B cell (primary cell): Measurements from ENCODE around the gene BCHE. TPM values are rescaled to one million over a fixed set of nuclear protein-coding genes. Genes with fewer than 3 reads are reported as not detected.

Experiments
- ATAC-seq: fragments of 200-7000 bp; cut with Tn5 transposase; one replicate; pipeline ENCODE4 v1.10.0; 2021; ENCODE audit warnings: low read depth, mild to moderate bottlenecking, moderate number of reproducible peaks, moderate library complexity
- CTCF ChIA-PET: fragments of 350-600 bp; sonication (Branson Sonifier 250); formaldehyde crosslinking; loops from one replicate; lab custom pipeline; 2021; ENCODE audit warnings: antibody characterized with exemption, inconsistent platforms; lab: Charles Lee
- POLR2A ChIA-PET: fragments of 350-600 bp; sonication (Branson Sonifier 250); formaldehyde crosslinking; loops from one replicate; lab custom pipeline; 2021; ENCODE audit warnings: antibody characterized with exemption; lab: Charles Lee
- DNase-seq: peaks from one replicate; pipeline ENCODE4 v3.0.0; 2013
- H2AFZ ChIP-seq: 2 replicates; pipeline ENCODE4 v1.6.1; 2012; ENCODE audit warnings: mild to moderate bottlenecking, low read depth, low read length; ENCODE audit not compliant: insufficient read depth, poor library complexity, severe bottlenecking
- H3K27ac ChIP-seq, 2 donors: 1 replicate in 1 of 2; 2 replicates in 1 of 2; pipeline ENCODE4 v1.5.1; 2012 to 2013; ENCODE audit warnings: low read length in 2 of 2, mild to moderate bottlenecking in 2 of 2, moderate library complexity in 1 of 2
- H3K27me3 ChIP-seq, 4 experiments: fragments of 200-600 bp in 1 of 4; sonication (generic) in 1 of 4; replicated peaks in 1 of 4; 1 replicate in 2 of 4; 2 replicates in 2 of 4; pipeline versions ENCODE4 v1.6.1 to v1.7.0; 2013 to 2016; ENCODE audit warnings: low read length in 3 of 4, mild to moderate bottlenecking in 2 of 4, mixed read lengths in 1 of 4, moderate library complexity in 1 of 4; ENCODE audit not compliant: insufficient read depth in 4 of 4, control insufficient read depth in 3 of 4; ENCODE audit errors: control extremely low read depth in 1 of 4
- H3K36me3 ChIP-seq, 2 experiments: replicated peaks in 1 of 2; 1 replicate in 1 of 2; 2 replicates in 1 of 2; pipeline versions ENCODE4 v1.6.1 to v1.7.1; 2013; ENCODE audit warnings: low read length in 1 of 2; ENCODE audit not compliant: insufficient read depth in 2 of 2, control insufficient read depth in 1 of 2; ENCODE audit errors: control extremely low read depth in 1 of 2, extremely low read depth in 1 of 2
- H3K4me1 ChIP-seq, 2 donors: fragments of 200-600 bp in 1 of 2; sonication (generic) in 1 of 2; 1 replicate in 1 of 2; 2 replicates in 1 of 2; pipeline versions ENCODE4 v1.5.1 to v1.6.1; 2013 to 2017; ENCODE audit warnings: low read length in 2 of 2; ENCODE audit not compliant: control insufficient read depth in 2 of 2, insufficient read depth in 2 of 2
- H3K4me2 ChIP-seq: replicated peaks from 2 replicates; pipeline ENCODE3; 2012; ENCODE audit warnings: mild to moderate bottlenecking, low read depth, low read length; ENCODE audit not compliant: poor library complexity, severe bottlenecking
- H3K4me3 ChIP-seq, 5 experiments: fragments of 200-600 bp in 1 of 5; sonication (generic) in 1 of 5; 1 replicate in 3 of 5; 2 replicates in 2 of 5; pipeline versions ENCODE4 v1.5.1 to v1.7.0; 2011 to 2016; ENCODE audit warnings: low read length in 4 of 5, mild to moderate bottlenecking in 4 of 5, low read depth in 2 of 5, control low read depth in 1 of 5, moderate library complexity in 1 of 5; ENCODE audit not compliant: insufficient read depth in 1 of 5; ENCODE audit errors: control extremely low read depth in 1 of 5, extremely low read depth in 1 of 5
- H3K79me2 ChIP-seq: fragments of 200-600 bp; sonication (generic); one replicate; pipeline ENCODE4 v1.6.0; 2016; ENCODE audit warnings: low read length; ENCODE audit not compliant: control insufficient read depth, insufficient read depth
- H3K9ac ChIP-seq: fragments of 200-600 bp; sonication (generic); 2 replicates; pipeline ENCODE4 v1.6.1; 2017; ENCODE audit warnings: mild to moderate bottlenecking, low read length, moderate library complexity
- H3K9me3 ChIP-seq, 3 donors: one replicate each; pipeline versions ENCODE4 v1.6.1 to v1.7.1; 2013; ENCODE audit warnings: low read length in 2 of 3; ENCODE audit not compliant: control insufficient read depth in 2 of 3, insufficient read depth in 1 of 3; ENCODE audit errors: control extremely low read depth in 1 of 3
- H4K20me1 ChIP-seq: 2 replicates; pipeline ENCODE4 v1.6.0; 2012; ENCODE audit warnings: mild to moderate bottlenecking, low read length; ENCODE audit not compliant: insufficient read depth, control insufficient read depth, poor library complexity, severe bottlenecking
- H3K27ac Mint-ChIP-seq: one replicate; pipeline ENCODE4 v1.8.0; 2021; ENCODE audit warnings: mixed read lengths
- H3K27me3 Mint-ChIP-seq: one replicate; pipeline ENCODE4 v1.8.0; 2021; ENCODE audit warnings: mixed read lengths
- H3K4me1 Mint-ChIP-seq: one replicate; pipeline ENCODE4 v1.8.0; 2021; ENCODE audit warnings: mixed read lengths
- H3K4me3 Mint-ChIP-seq: one replicate; pipeline ENCODE4 v1.8.0; 2021; ENCODE audit warnings: mixed read lengths
- H3K9me3 Mint-ChIP-seq: one replicate; pipeline ENCODE4 v1.8.0; 2022; ENCODE audit warnings: mixed read lengths; ENCODE audit not compliant: insufficient read depth
- EZH2 ChIP-seq: IDR thresholded peaks from 2 replicates; pipeline ENCODE4 v1.6.1; 2012; ENCODE audit warnings: borderline replicate concordance, low read depth, mild to moderate bottlenecking, moderate library complexity, low read length; ENCODE audit not compliant: insufficient read depth, poor library complexity, severe bottlenecking
- WGBS: methylation state at CpG from one replicate; pipeline ENCODE4 v1.1.5; 2013; ENCODE audit warnings: missing lambda C conversion rate; ENCODE audit not compliant: insufficient coverage; 5-methylcytosine and 5-hydroxymethylcytosine counted together
- intact Hi-C: fragments of 100-400 bp; cut with micrococcal nuclease; formaldehyde crosslinking; loops from one replicate; pipeline ENCODE4 v1.10.0; 2022
- polyA plus RNA-seq: library from polyadenylated mRNA; depleted of rRNA; stranded (reverse); fragments of >200 nt; gene quantifications from 2 replicates; pipeline ENCODE4 v1.2.3, GENCODE V29; 2012
- total RNA-seq, 2 donors: library from RNA; stranded (reverse); fragments of 120-200 nt in 1 of 2; gene quantifications; 1 replicate in 1 of 2; 2 replicates in 1 of 2; pipeline versions ENCODE4 v1.2.3 to v1.2.4, GENCODE V29; 2013 to 2022
- TF ChIP-seq, protein P1 (sequence below): fragments of 200-600 bp; IDR thresholded peaks from one replicate; pipeline ENCODE4 v1.8.0; 2022; ENCODE audit warnings: antibody characterized with exemption, mild to moderate bottlenecking

BCHE gene
- total and polyA plus RNA-seq, 2 donors (not counting 1 experiment from before 2014, with no cell fraction given) = not detected

GRCh38 chr3:165816209-165816608 is 21.0 kb downstream of the BCHE start:
- 57% methylated on average over 1 of the region's 1 CpG for WGBS
- Mint-ChIP-seq H3K27ac (no peak overlapping the region), H3K4me1 (no peaks in the 10 kb centered on the region), H3K9me3 (peaks cover 3% of the 10 kb centered on the region), H3K4me3 (no peak overlapping the region), H3K27me3 (no peaks in the 10 kb centered on the region)
- H3K9ac ChIP-seq = no peak overlapping the region
- H3K4me3 ChIP-seq = no peak overlapping the region
- H2AFZ ChIP-seq = no peak overlapping the region
- H3K27ac ChIP-seq = no peak overlapping the region
- DNase-seq (no peak), ATAC-seq (no peak)
- H3K36me3 ChIP-seq = no peaks in the 10 kb centered on the region
- ChIA-PET POLR2A (no interaction called here), CTCF (no interaction called here)
- intact Hi-C loops = no loop called here
- TF ChIP-seq EZH2 = no peak
- TF ChIP-seq, protein P1, sequence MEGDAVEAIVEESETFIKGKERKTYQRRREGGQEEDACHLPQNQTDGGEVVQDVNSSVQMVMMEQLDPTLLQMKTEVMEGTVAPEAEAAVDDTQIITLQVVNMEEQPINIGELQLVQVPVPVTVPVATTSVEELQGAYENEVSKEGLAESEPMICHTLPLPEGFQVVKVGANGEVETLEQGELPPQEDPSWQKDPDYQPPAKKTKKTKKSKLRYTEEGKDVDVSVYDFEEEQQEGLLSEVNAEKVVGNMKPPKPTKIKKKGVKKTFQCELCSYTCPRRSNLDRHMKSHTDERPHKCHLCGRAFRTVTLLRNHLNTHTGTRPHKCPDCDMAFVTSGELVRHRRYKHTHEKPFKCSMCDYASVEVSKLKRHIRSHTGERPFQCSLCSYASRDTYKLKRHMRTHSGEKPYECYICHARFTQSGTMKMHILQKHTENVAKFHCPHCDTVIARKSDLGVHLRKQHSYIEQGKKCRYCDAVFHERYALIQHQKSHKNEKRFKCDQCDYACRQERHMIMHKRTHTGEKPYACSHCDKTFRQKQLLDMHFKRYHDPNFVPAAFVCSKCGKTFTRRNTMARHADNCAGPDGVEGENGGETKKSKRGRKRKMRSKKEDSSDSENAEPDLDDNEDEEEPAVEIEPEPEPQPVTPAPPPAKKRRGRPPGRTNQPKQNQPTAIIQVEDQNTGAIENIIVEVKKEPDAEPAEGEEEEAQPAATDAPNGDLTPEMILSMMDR = no peak
- no peaks in the 10 kb centered on the region for H3K9me3 ChIP-seq
- no peaks in the 10 kb centered on the region for H3K27me3 ChIP-seq
- no peaks in the 10 kb centered on the region for H3K4me1 ChIP-seq
- no peaks in the 10 kb centered on the region for H3K79me2 ChIP-seq
- H3K4me2 ChIP-seq = no peak overlapping the region
- no peaks in the 10 kb centered on the region for H4K20me1 ChIP-seq

DNA sequence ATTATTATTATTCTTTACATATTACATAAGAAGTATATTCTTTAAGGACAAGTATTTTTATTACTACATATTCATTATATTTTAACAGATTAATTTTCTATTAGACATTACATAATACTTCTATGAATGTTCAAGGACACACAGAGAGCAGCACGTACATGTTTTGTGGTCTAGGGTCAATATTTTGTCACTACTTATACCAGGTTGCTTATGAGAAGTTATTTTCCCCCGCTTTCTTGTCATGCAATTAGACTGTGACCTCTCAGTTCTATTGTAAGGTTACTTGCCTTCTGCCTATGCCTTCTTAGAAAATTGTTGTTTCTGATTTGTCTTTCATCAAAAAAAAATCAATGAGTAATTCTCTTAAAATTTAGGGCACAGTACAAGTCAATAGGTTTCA is 21.5 kb downstream of the BCHE start:
- H3K9me3 Mint-ChIP-seq = peaks cover 3% of the 10 kb centered on the region
- TF ChIP-seq, protein P1 = no peak
- TF ChIP-seq EZH2 = no peak

More for the DNA sequence above, 21.5 kb downstream of the BCHE start:
- Histone ChIP-seq H3K79me2 (no peaks in the 10 kb centered on the region), H3K27me3 (no peaks in the 10 kb centered on the region), H3K9ac (no peak overlapping the region), H3K4me2 (no peak overlapping the region), H3K4me1 (no peaks in the 10 kb centered on the region), H3K9me3 (no peaks in the 10 kb centered on the region), H3K27ac (no peak overlapping the region), H3K36me3 (no peaks in the 10 kb centered on the region), H3K4me3 (no peak overlapping the region), H4K20me1 (no peaks in the 10 kb centered on the region), H2AFZ (no peak overlapping the region)
- DNase-seq = no peak
- POLR2A ChIA-PET = no interaction called here
- Mint-ChIP-seq H3K4me3 (no peak overlapping the region), H3K4me1 (no peaks in the 10 kb centered on the region), H3K27me3 (no peaks in the 10 kb centered on the region), H3K27ac (no peak overlapping the region)
- WGBS = no CpG with 5 or more reads among the region's 2 CpGs
- CTCF ChIA-PET = no interaction called here
- no peak for ATAC-seq
- intact Hi-C loops = no loop called here
